Ishikawa (cell line): ENCODE measurements around the gene ABCC8.

Experiments
- CEBPB ChIP-seq: IDR thresholded peaks from 2 replicates; pipeline ENCODE4 v1.6.1; 2012
- CREB1 ChIP-seq: IDR thresholded peaks from 2 replicates; pipeline ENCODE4 v1.6.1; 2012; ENCODE audit warnings: low read depth
- EGR1 ChIP-seq: IDR thresholded peaks from 2 replicates; pipeline ENCODE4 v1.6.1; 2012
- EP300 ChIP-seq: IDR thresholded peaks from 2 replicates; pipeline ENCODE4 v1.6.1; 2012; ENCODE audit warnings: borderline replicate concordance
- FOXM1 ChIP-seq: IDR thresholded peaks from 2 replicates; pipeline ENCODE4 v1.6.1; 2012; ENCODE audit warnings: low read depth, borderline replicate concordance
- MAX ChIP-seq: IDR thresholded peaks from 2 replicates; pipeline ENCODE4 v1.6.1; 2012
- NFIC ChIP-seq: IDR thresholded peaks from 2 replicates; pipeline ENCODE4 v1.6.1; 2012
- RAD21 ChIP-seq: IDR thresholded peaks from 2 replicates; pipeline ENCODE4 v1.6.1; 2012; ENCODE audit warnings: low read depth
- REST ChIP-seq: IDR thresholded peaks from 2 replicates; pipeline ENCODE4 v1.6.1; 2012; ENCODE audit warnings: low read depth, mild to moderate bottlenecking
- TAF1 ChIP-seq: IDR thresholded peaks from 2 replicates; pipeline ENCODE4 v1.6.1; 2012; ENCODE audit warnings: low read depth, mild to moderate bottlenecking
- TCF12 ChIP-seq: IDR thresholded peaks from 2 replicates; pipeline ENCODE4 v1.6.1; 2012; ENCODE audit warnings: low read depth
- TEAD4 ChIP-seq: IDR thresholded peaks from 2 replicates; pipeline ENCODE4 v1.6.1; 2012
- USF1 ChIP-seq: IDR thresholded peaks from 2 replicates; pipeline ENCODE4 v1.6.1; 2012
- YY1 ChIP-seq: IDR thresholded peaks from 2 replicates; pipeline ENCODE4 v1.6.1; 2012; ENCODE audit warnings: low read depth
- ZBTB7A ChIP-seq: IDR thresholded peaks from 2 replicates; pipeline ENCODE4 v1.6.1; 2012; ENCODE audit warnings: low read depth

The ABCC8 gene

GRCh38 chr11:17443423-17443822 lies 33.2 kb downstream of the ABCC8 start:
- TF ChIP-seq TAF1 (no peak), EP300 (no peak), EGR1 (no peak), FOXM1 (no peak), ZBTB7A (no peak), MAX (no peak), CEBPB (no peak), USF1 (no peak), NFIC (no peak), CREB1 (no peak), TCF12 (no peak), RAD21 (no peak), TEAD4 (no peak), REST (no peak), YY1 (no peak)

GRCh38 chr11:17443000-17443399 lies 33.6 kb downstream of the ABCC8 start:
- TF ChIP-seq TAF1 = no peak
- no peak for TF ChIP-seq TEAD4
- TF ChIP-seq ZBTB7A = no peak
- TF ChIP-seq RAD21 = no peak
- no peak for TF ChIP-seq FOXM1
- no peak for TF ChIP-seq NFIC
- no peak for TF ChIP-seq TCF12
- TF ChIP-seq REST = no peak
- TF ChIP-seq CREB1 = no peak
- TF ChIP-seq EGR1 = no peak
- TF ChIP-seq MAX = no peak

GRCh38 chr11:17439316-17439782 lies 37.3 kb downstream of the ABCC8 start:
- no peak for TF ChIP-seq TCF12
- no peak for TF ChIP-seq RAD21
- TF ChIP-seq EP300 = no peak
- TF ChIP-seq USF1 = no peak
- no peak for TF ChIP-seq CREB1
- no peak for TF ChIP-seq ZBTB7A
- no peak for TF ChIP-seq YY1
- TF ChIP-seq TEAD4 = no peak
- no peak for TF ChIP-seq REST
- no peak for TF ChIP-seq FOXM1
- TF ChIP-seq TAF1 = no peak
- TF ChIP-seq NFIC = no peak

- TF ChIP-seq MAX (no peak), CEBPB (no peak), YY1 (no peak), EP300 (no peak), NFIC (no peak), TEAD4 (no peak)
These were observed 39.3 kb downstream of the ABCC8 start for GRCh38 chr11:17437366-17437765.
